Bone marrow (tissue), 2 donors: ENCODE data around the gene SLC1A2.

Experiments
- DNase-seq, 2 donors: peaks; one replicate each; lab custom pipeline; 2025; lab: John Stamatoyannopoulos, UW

SLC1A2 gene

GRCh38 chr11:35223991-35224390, 195.4 kb downstream of the SLC1A2 start:
- no peak for DNase-seq

GRCh38 chr11:35223371-35223796, 196.0 kb downstream of the SLC1A2 start:
- no peak for DNase-seq

- no peak for DNase-seq
Measured at GRCh38 chr11:35218956-35219355, 200.4 kb downstream of the SLC1A2 start.

- no peak for DNase-seq
Measured at GRCh38 chr11:35216962-35217678, 202.2 kb downstream of the SLC1A2 start.

- DNase-seq = no peak
Measured at GRCh38 chr11:35215945-35216344, 203.4 kb downstream of the SLC1A2 start.

- DNase-seq = no peak
Measured at GRCh38 chr11:35214792-35215193, 204.6 kb downstream of the SLC1A2 start.

- no peak for DNase-seq
Measured at GRCh38 chr11:35214226-35214770, 205.1 kb downstream of the SLC1A2 start.

- DNase-seq = peak in 1 of 2 donors; percentile 78
Measured at GRCh38 chr11:35211952-35212351, 207.4 kb downstream of the SLC1A2 start.

- DNase-seq = no peak
Measured at GRCh38 chr11:35210876-35211546, 208.3 kb downstream of the SLC1A2 start.

GRCh38 chr11:35208795-35209194, 210.6 kb downstream of the SLC1A2 start:
- DNase-seq = no peak

GRCh38 chr11:35207471-35208403, 211.6 kb downstream of the SLC1A2 start:
- DNase-seq = no peak

GRCh38 chr11:35206616-35207015, 212.7 kb downstream of the SLC1A2 start:
- no peak for DNase-seq

GRCh38 chr11:35204614-35205013, 214.7 kb downstream of the SLC1A2 start:
- DNase-seq = no peak
